A673 (cell line): ENCODE results near the gene SPATA4.

Experiments used
- EZH2 ChIP-seq: fragments of 200-600 bp; sonication (generic); IDR thresholded peaks from 2 replicates; pipeline ENCODE4 v1.6.1; 2017; ENCODE audit warnings: borderline replicate concordance, low read depth, mild to moderate bottlenecking, mixed read lengths, antibody characterized with exemption, low read length; ENCODE audit not compliant: poor library complexity, severe bottlenecking
- TF ChIP-seq, protein P1 (sequence below): fragments of 300-800, 200-600 bp; sonication (generic); conservative IDR thresholded peaks from 2 replicates; pipeline ENCODE4 v1.5.1; 2017; ENCODE audit warnings: low read depth, mild to moderate bottlenecking, antibody characterized with exemption, low read length, moderate library complexity, mixed read lengths

DNA sequence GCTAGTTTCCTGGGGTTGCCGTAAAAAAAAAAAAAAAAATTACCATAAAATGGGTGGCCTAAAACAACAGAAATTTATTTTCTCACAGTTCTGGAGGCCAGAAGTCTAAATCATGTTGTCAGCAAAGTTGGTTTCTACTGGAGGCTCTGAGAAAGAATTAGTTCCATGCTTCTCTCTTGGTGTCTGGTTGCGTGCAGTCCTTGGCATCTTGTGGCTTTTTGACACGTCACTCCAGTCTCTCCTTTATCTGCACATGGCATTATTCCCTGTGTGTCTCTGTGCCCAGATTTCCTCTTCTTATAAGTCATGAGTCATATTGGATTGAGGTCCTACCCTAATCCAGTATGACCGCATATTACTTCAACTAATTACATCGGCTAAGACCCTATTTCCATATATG, 38.7 kb downstream of the SPATA4 start:
- TF ChIP-seq, protein P1, sequence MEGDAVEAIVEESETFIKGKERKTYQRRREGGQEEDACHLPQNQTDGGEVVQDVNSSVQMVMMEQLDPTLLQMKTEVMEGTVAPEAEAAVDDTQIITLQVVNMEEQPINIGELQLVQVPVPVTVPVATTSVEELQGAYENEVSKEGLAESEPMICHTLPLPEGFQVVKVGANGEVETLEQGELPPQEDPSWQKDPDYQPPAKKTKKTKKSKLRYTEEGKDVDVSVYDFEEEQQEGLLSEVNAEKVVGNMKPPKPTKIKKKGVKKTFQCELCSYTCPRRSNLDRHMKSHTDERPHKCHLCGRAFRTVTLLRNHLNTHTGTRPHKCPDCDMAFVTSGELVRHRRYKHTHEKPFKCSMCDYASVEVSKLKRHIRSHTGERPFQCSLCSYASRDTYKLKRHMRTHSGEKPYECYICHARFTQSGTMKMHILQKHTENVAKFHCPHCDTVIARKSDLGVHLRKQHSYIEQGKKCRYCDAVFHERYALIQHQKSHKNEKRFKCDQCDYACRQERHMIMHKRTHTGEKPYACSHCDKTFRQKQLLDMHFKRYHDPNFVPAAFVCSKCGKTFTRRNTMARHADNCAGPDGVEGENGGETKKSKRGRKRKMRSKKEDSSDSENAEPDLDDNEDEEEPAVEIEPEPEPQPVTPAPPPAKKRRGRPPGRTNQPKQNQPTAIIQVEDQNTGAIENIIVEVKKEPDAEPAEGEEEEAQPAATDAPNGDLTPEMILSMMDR = no peak
- TF ChIP-seq EZH2 = no peak
